ENCODE measurements around the gene TOM1. TPM values are rescaled to one million over a fixed set of nuclear protein-coding genes. Genes with fewer than 3 reads are reported as not detected.

TOM1 gene
- total and polyA plus RNA-seq, 4 experiments from 2014 or later, result 55.7 to 82.2 (median 66.1) TPM

- CTCF ChIA-PET (ENCODE audit: partially characterized antibody), result no interaction called here
- Histone ChIP-seq H3K27me3 (ENCODE audit: insufficient read depth, low read length) (no peaks in the 10 kb centered on the region), H3K4me1 (ENCODE audit: insufficient read depth, low read length) (no peaks in the 10 kb centered on the region), H3K4me3 (ENCODE audit: low read length in 2 of 2) (no peak overlapping the region), H3K9me3 (ENCODE audit: control insufficient read depth in 1 of 2, low read length in 2 of 2) (no peaks in the 10 kb centered on the region), H3K27ac (ENCODE audit: low read depth, low read length) (no peak overlapping the region), H3K36me3 (ENCODE audit: insufficient read depth, low read length) (peaks cover 25% of the 10 kb centered on the region)
- POLR2A ChIA-PET (ENCODE audit: partially characterized antibody), result interaction anchor here (1.1 kb wide), 1 partner anchor 14 kb away, joined by 4 read pairs; no protein-coding TSS in a partner anchor
- Mint-ChIP-seq H3K36me3 (peaks cover 33 to 52% of the 10 kb centered on the region in 2 donors), H3K9me3 (no peaks in the 10 kb centered on the region), H3K27ac (peak overlapping the region in 2 of 7 donors; percentile 2 to 9), H3K27me3 (no peaks in the 10 kb centered on the region), H3K4me1 (no peaks in the 10 kb centered on the region), H3K4me3 (no peak overlapping the region)
- no peak for DNase-seq
- intact Hi-C loops (cut with micrococcal nuclease), result no loop called here
Measured at GRCh38 chr22:35292786-35293185, 6.9 kb upstream of the TOM1 start.

- no peak for DNase-seq
- Histone ChIP-seq H3K4me3 (ENCODE audit: low read length in 2 of 2) (no peak overlapping the region), H3K27me3 (ENCODE audit: insufficient read depth, low read length) (no peaks in the 10 kb centered on the region), H3K9me3 (ENCODE audit: control insufficient read depth in 1 of 2, low read length in 2 of 2) (no peaks in the 10 kb centered on the region), H3K36me3 (ENCODE audit: insufficient read depth, low read length) (peaks cover 10% of the 10 kb centered on the region), H3K4me1 (ENCODE audit: insufficient read depth, low read length) (peaks cover 16% of the 10 kb centered on the region), H3K27ac (ENCODE audit: low read depth, low read length) (no peak overlapping the region)
- peaks cover 16 to 44% of the 10 kb centered on the region in 2 donors for H3K36me3 Mint-ChIP-seq
- H3K4me3 Mint-ChIP-seq, result no peak overlapping the region
- H3K27me3 Mint-ChIP-seq, result peaks cover 0 to 1% of the 10 kb centered on the region in 2 donors
- no peaks in the 10 kb centered on the region for H3K9me3 Mint-ChIP-seq
- H3K4me1 Mint-ChIP-seq, result peaks cover 5 to 19% (median 13%) of the 10 kb centered on the region in 4 donors
- intact Hi-C loops (cut with micrococcal nuclease), result no loop called here
- no peak overlapping the region for H3K27ac Mint-ChIP-seq
- CTCF ChIA-PET (ENCODE audit: partially characterized antibody), result no interaction called here
- POLR2A ChIA-PET (ENCODE audit: partially characterized antibody), result no interaction called here
Measured at GRCh38 chr22:35296051-35296450, 3.6 kb upstream of the TOM1 start.

- peaks cover 19 to 46% (median 32%) of the 10 kb centered on the region in 4 donors for H3K4me1 Mint-ChIP-seq
- CTCF ChIA-PET (ENCODE audit: partially characterized antibody), result interaction anchor here (0.6 to 3.7 kb wide), 12 partner anchors 10 to 1189 kb away, joined by 3 to 26 read pairs (median 4); partner anchors contain the start of gene HMGXB4
- intact Hi-C loops (cut with micrococcal nuclease), result loop anchor here (1.0 kb wide), 1 partner anchor 42 kb away; the partner anchor contains the start of gene HMGXB4
Measured at GRCh38 chr22:35299217-35299672, 449 bp upstream of the TOM1 start.

GRCh38 chr22:35301372-35301874 is 1.7 kb downstream of the TOM1 start:
- intact Hi-C loops (cut with micrococcal nuclease), result loop anchor here (10.0 kb wide), 1 partner anchor 1473 kb away; the partner anchor contains the start of gene IFT27
- H3K27me3 ChIP-seq (ENCODE audit: insufficient read depth, low read length), result no peaks in the 10 kb centered on the region
- H3K4me1 ChIP-seq (ENCODE audit: insufficient read depth, low read length), result peaks cover 37% of the 10 kb centered on the region
- Mint-ChIP-seq H3K9me3 (peaks cover 0 to 1% (median 0%) of the 10 kb centered on the region in 8 donors), H3K4me1 (peaks cover 29 to 65% (median 47%) of the 10 kb centered on the region in 4 donors), H3K36me3 (peaks cover 13 to 25% of the 10 kb centered on the region in 2 donors), H3K27me3 (peaks cover 0 to 1% of the 10 kb centered on the region in 2 donors), H3K4me3 (peak overlapping the region; percentile 94 to 100 (median 96)), H3K27ac (peak overlapping the region; percentile 82 to 100 (median 98))
- ChIA-PET CTCF (ENCODE audit: partially characterized antibody) (no interaction called here), POLR2A (ENCODE audit: partially characterized antibody) (interaction anchor here (1.4 to 3.1 kb wide), 3 partner anchors 9 to 44 kb away, joined by 5 to 42 read pairs (median 7); partner anchors contain the start of gene HMGXB4)
- H3K4me3 ChIP-seq (ENCODE audit: low read length in 2 of 2), result no peak overlapping the region
- DNase-seq, result no peak
- H3K27ac ChIP-seq (ENCODE audit: low read depth, low read length), result no peak overlapping the region
- no peaks in the 10 kb centered on the region for H3K9me3 ChIP-seq (ENCODE audit: control insufficient read depth in 1 of 2, low read length in 2 of 2)
- H3K36me3 ChIP-seq (ENCODE audit: insufficient read depth, low read length), result no peaks in the 10 kb centered on the region

More at GRCh38 chr22:35299217-35299672, 449 bp upstream of the TOM1 start:
- H3K36me3 Mint-ChIP-seq, result peaks cover 9 to 26% of the 10 kb centered on the region in 2 donors
- H3K9me3 Mint-ChIP-seq, result no peaks in the 10 kb centered on the region
- Histone ChIP-seq H3K4me1 (ENCODE audit: insufficient read depth, low read length) (peaks cover 26% of the 10 kb centered on the region), H3K36me3 (ENCODE audit: insufficient read depth, low read length) (no peaks in the 10 kb centered on the region), H3K27me3 (ENCODE audit: insufficient read depth, low read length) (no peaks in the 10 kb centered on the region), H3K27ac (ENCODE audit: low read depth, low read length) (peak overlapping the region; percentile 96), H3K9me3 (ENCODE audit: control insufficient read depth in 1 of 2, low read length in 2 of 2) (no peaks in the 10 kb centered on the region), H3K4me3 (ENCODE audit: low read length in 2 of 2) (peak overlapping the region; percentile 34 to 90)
- H3K27me3 Mint-ChIP-seq, result peaks cover 0 to 1% of the 10 kb centered on the region in 2 donors
- H3K4me3 Mint-ChIP-seq, result peak overlapping the region; percentile 94 to 100 (median 96)
- H3K27ac Mint-ChIP-seq, result peak overlapping the region; percentile 98 to 100 (median 100)
- POLR2A ChIA-PET (ENCODE audit: partially characterized antibody), result interaction anchor here (0.8 to 3.1 kb wide), 18 partner anchors 8 to 362 kb away, joined by 3 to 55 read pairs (median 4); partner anchors contain the start of genes APOL6, HMGXB4 and MCM5
- no peak for DNase-seq

- peaks cover 54% of the 10 kb centered on the region for H3K4me1 ChIP-seq (ENCODE audit: insufficient read depth, low read length)
- no peak for DNase-seq
- H3K36me3 ChIP-seq (ENCODE audit: insufficient read depth, low read length), result no peaks in the 10 kb centered on the region
- Mint-ChIP-seq H3K27ac (peak overlapping the region in 5 of 7 donors; percentile 7 to 52 (median 37)), H3K4me1 (peaks cover 38 to 81% (median 63%) of the 10 kb centered on the region in 4 donors), H3K4me3 (peak overlapping the region in 6 of 8 donors; percentile 5 to 74 (median 48)), H3K36me3 (peaks cover 13 to 28% of the 10 kb centered on the region in 2 donors), H3K9me3 (peaks cover 0 to 1% (median 0%) of the 10 kb centered on the region in 8 donors), H3K27me3 (peaks cover 0 to 1% of the 10 kb centered on the region in 2 donors)
- intact Hi-C loops (cut with micrococcal nuclease), result loop anchor here (10.0 kb wide), 1 partner anchor 1472 kb away; the partner anchor contains the start of gene IFT27
- H3K4me3 ChIP-seq (ENCODE audit: low read length in 2 of 2), result no peak overlapping the region
- ChIA-PET POLR2A (ENCODE audit: partially characterized antibody) (no interaction called here), CTCF (ENCODE audit: partially characterized antibody) (interaction anchor here (1.5 to 1.6 kb wide), 2 partner anchors 11 to 27 kb away, joined by 3 to 4 read pairs; no protein-coding TSS in a partner anchor)
- H3K9me3 ChIP-seq (ENCODE audit: control insufficient read depth in 1 of 2, low read length in 2 of 2), result no peaks in the 10 kb centered on the region
- H3K27ac ChIP-seq (ENCODE audit: low read depth, low read length), result no peak overlapping the region
- no peaks in the 10 kb centered on the region for H3K27me3 ChIP-seq (ENCODE audit: insufficient read depth, low read length)
Measured at GRCh38 chr22:35303029-35303624, 3.4 kb downstream of the TOM1 start.

- intact Hi-C loops (cut with micrococcal nuclease), result loop anchor here (10.0 kb wide), 1 partner anchor 1469 kb away; the partner anchor contains the start of gene IFT27
- POLR2A ChIA-PET (ENCODE audit: partially characterized antibody), result interaction anchor here (0.7 to 4.6 kb wide), 6 partner anchors 11 to 94 kb away, joined by 4 to 24 read pairs (median 5); partner anchors contain the start of genes HMGXB4 and MCM5
- peaks cover 13 to 20% of the 10 kb centered on the region in 2 donors for H3K36me3 Mint-ChIP-seq
- CTCF ChIA-PET (ENCODE audit: partially characterized antibody), result interaction anchor here (1.1 to 2.4 kb wide), 5 partner anchors 25 to 48 kb away, joined by 4 to 12 read pairs (median 7); no protein-coding TSS in a partner anchor
- no peaks in the 10 kb centered on the region for H3K36me3 ChIP-seq (ENCODE audit: insufficient read depth, low read length)
- H3K27me3 Mint-ChIP-seq, result no peaks in the 10 kb centered on the region
- no peaks in the 10 kb centered on the region for H3K27me3 ChIP-seq (ENCODE audit: insufficient read depth, low read length)
- H3K4me1 ChIP-seq (ENCODE audit: insufficient read depth, low read length), result peaks cover 67% of the 10 kb centered on the region
- H3K27ac Mint-ChIP-seq, result peak overlapping the region in 6 of 7 donors; percentile 61 to 90 (median 78)
- H3K9me3 Mint-ChIP-seq, result peaks cover 0 to 1% (median 0%) of the 10 kb centered on the region in 8 donors
- H3K9me3 ChIP-seq (ENCODE audit: control insufficient read depth in 1 of 2, low read length in 2 of 2), result no peaks in the 10 kb centered on the region
- no peak overlapping the region for H3K27ac ChIP-seq (ENCODE audit: low read depth, low read length)
- H3K4me3 Mint-ChIP-seq, result peak overlapping the region in 4 of 8 donors; percentile 8 to 75 (median 48)
- H3K4me1 Mint-ChIP-seq, result peaks cover 49 to 91% (median 76%) of the 10 kb centered on the region in 4 donors
- no peak overlapping the region for H3K4me3 ChIP-seq (ENCODE audit: low read length in 2 of 2)
- no peak for DNase-seq
Measured at GRCh38 chr22:35305525-35306070, 5.9 kb downstream of the TOM1 start.

Data from CD4-positive, alpha-beta memory T cell (primary cell).